Panc1 (cell line): ENCODE results near the gene TAPBP. TPM values are rescaled to one million over a fixed set of nuclear protein-coding genes. Genes with fewer than 3 reads are reported as not detected.
"Not testable (repeated sequence)": the region's sequence is repeated elsewhere in the genome, so short reads cannot be mapped to it uniquely, and the experiment has no call there.

Experiments
- ATAC-seq: fragments of 200-7000 bp; cut with Tn5 transposase; 2 replicates; pipeline ENCODE4 v1.9.1; 2020; ENCODE audit warnings: mild to moderate bottlenecking, moderate library complexity
- Bru-seq: library from RNA; stranded (reverse); fragments of 400-500 nt; gene quantifications from one replicate; lab custom pipeline; 2021; lab: Mats Ljungman, UMichigan
- BruChase-seq, 2 experiments: library from RNA; stranded (reverse); fragments of 400-500 nt; gene quantifications; one replicate each; lab custom pipeline; 2021; lab: Mats Ljungman, UMichigan
- BruUV-seq: library from RNA; stranded (reverse); fragments of 400-500 nt; replicated peaks from 2 replicates; lab custom pipeline; 2021; lab: Mats Ljungman, UMichigan
- CTCF ChIA-PET: fragments of 300-600 bp; sonication (Branson Sonifier 250); formaldehyde crosslinking; loops from one replicate; lab custom pipeline; 2022; ENCODE audit warnings: antibody characterized with exemption; lab: Charles Lee
- POLR2A ChIA-PET: fragments of 300-600 bp; sonication (Branson Sonifier 250); formaldehyde crosslinking; loops from one replicate; lab custom pipeline; 2022; ENCODE audit warnings: antibody characterized with exemption; lab: Charles Lee
- DNase-seq: peaks from one replicate; pipeline ENCODE4 v3.0.0-alpha.2; 2010; ENCODE audit warnings: low read depth, low spot score
- H3K27ac ChIP-seq: 2 replicates; pipeline ENCODE4 v1.5.1; 2011; ENCODE audit warnings: mild to moderate bottlenecking, low read length, inconsistent platforms
- H3K27me3 ChIP-seq: fragments of 200-500 bp; sonication (Bioruptor generic); 2 replicates; pipeline ENCODE4 v1.6.0; 2014; ENCODE audit warnings: low read length, inconsistent platforms; ENCODE audit not compliant: control insufficient read depth, insufficient read depth
- H3K36me3 ChIP-seq: fragments of 200-500 bp; sonication (Bioruptor generic); 2 replicates; pipeline ENCODE4 v1.5.1; 2014; ENCODE audit warnings: inconsistent platforms, mild to moderate bottlenecking, low read length, moderate library complexity; ENCODE audit not compliant: control insufficient read depth, insufficient read depth
- H3K4me1 ChIP-seq: 2 replicates; pipeline ENCODE4 v1.5.1; 2011; ENCODE audit warnings: inconsistent platforms, mild to moderate bottlenecking, low read length, moderate library complexity; ENCODE audit not compliant: control insufficient read depth, insufficient read depth
- H3K4me3 ChIP-seq, 2 experiments: 2 replicates each; pipeline ENCODE4 v1.5.1; 2011 to 2012; ENCODE audit warnings: low read depth in 2 of 2, low read length in 2 of 2, mild to moderate bottlenecking in 2 of 2, inconsistent platforms in 1 of 2, moderate library complexity in 1 of 2
- H3K9me3 ChIP-seq: fragments of 200-500 bp; sonication (Bioruptor generic); 2 replicates; pipeline ENCODE4 v1.5.1; 2014; ENCODE audit warnings: low read depth, mild to moderate bottlenecking, inconsistent platforms, low read length, moderate library complexity; ENCODE audit not compliant: control insufficient read depth, insufficient read depth
- CTCF ChIP-seq: fragments of 450-650 bp; IDR thresholded peaks from 2 replicates; pipeline ENCODE4 v1.5.1; 2017; ENCODE audit warnings: mild to moderate bottlenecking
- POLR2AphosphoS5 ChIP-seq: IDR thresholded peaks from 2 replicates; pipeline ENCODE4 v1.6.1; 2012; ENCODE audit warnings: mild to moderate bottlenecking, low read depth, low read length, moderate library complexity
- REST ChIP-seq, 2 experiments: IDR thresholded peaks; 2 replicates each; pipeline ENCODE4 v1.6.1; 2011 to 2012; ENCODE audit warnings: low read depth in 2 of 2, control low read depth in 1 of 2, low read length in 1 of 2, mild to moderate bottlenecking in 1 of 2, moderate library complexity in 1 of 2; ENCODE audit not compliant: insufficient read depth in 1 of 2
- SIN3A ChIP-seq: IDR thresholded peaks from 2 replicates; pipeline ENCODE4 v1.6.1; 2012; ENCODE audit warnings: low read depth, mild to moderate bottlenecking, low read length, moderate library complexity, borderline replicate concordance; ENCODE audit not compliant: insufficient read depth
- TCF7L2 ChIP-seq: IDR thresholded peaks from 2 replicates; pipeline ENCODE4 v1.6.1; 2011; ENCODE audit warnings: mild to moderate bottlenecking, low read depth, low read length, inconsistent platforms
- in situ Hi-C: cut with HindIII; loops from 2 replicates; pipeline ENCODE4 v1.10.0; 2016; ENCODE audit warnings: low sequenced_read_pairs, low pct_unique_long_range_greater_than_20kb
- intact Hi-C: fragments of 100-400 bp; cut with micrococcal nuclease; formaldehyde crosslinking; loops from one replicate; pipeline ENCODE4 v1.10.0; 2022; ENCODE audit not compliant: unreplicated experiment
- long read RNA-seq: library from polyadenylated mRNA; unstranded; transcript quantifications from one replicate; pipeline ENCODE4 v2.0.0, GENCODE V29; 2021; ENCODE audit not compliant: unreplicated experiment
- polyA plus RNA-seq: library from polyadenylated mRNA; unstranded; fragments of >200 nt; gene quantifications from one replicate; pipeline ENCODE4 v1.2.1, GENCODE V29; 2012; ENCODE audit warnings: missing spikeins; ENCODE audit not compliant: insufficient read length
- total RNA-seq: library from RNA; stranded (reverse); gene quantifications from one replicate; pipeline ENCODE4 v1.2.1, GENCODE V29; 2021; ENCODE audit not compliant: unreplicated experiment

The TAPBP gene
- 246 TPM for total RNA-seq
- polyA plus RNA-seq, result 167 TPM
- percentile 93 among the genes with signal in this experiment for Bru-seq, nascent RNA
- BruChase-seq, experiment 1, labeled RNA remaining after a 2-hour chase, result percentile 97 among the genes with signal in this experiment
- percentile 98 among the genes with signal in this experiment for BruChase-seq, experiment 2, labeled RNA remaining after a 6-hour chase
- long read RNA-seq, transcript TAPBP-234 (8 exons, 3,759 nt), result major isoform, 14 of 173 reads
- long read RNA-seq, partial matches to known transcripts, result 35 of 173 reads
- long read RNA-seq, other reads (novel, unspliced or antisense), result 120 of 173 reads

GRCh38 chr6:33313709-33314514, at the start of gene TAPBP:
TSS of gene TAPBP (minus strand) at chr6:33314078. CDS start at chr6:33314041, 37 bp downstream.
- H3K27me3 ChIP-seq, result no peaks in the 10 kb centered on the region
- DNase-seq, result no peak
- ChIA-PET CTCF (no interaction called here), POLR2A (no interaction called here)
- peaks cover 4% of the 10 kb centered on the region for H3K36me3 ChIP-seq
- H3K9me3 ChIP-seq, result no peaks in the 10 kb centered on the region
- TF ChIP-seq POLR2AphosphoS5 (peak; percentile 55; the same call in 1 of the 2 replicates), REST (IDR thresholded peaks at IDR 0.05; ENCODE audit: insufficient read depth in 1 of 2, low read depth in 2 of 2, low read length in 1 of 2) (no peak), CTCF (no peak), SIN3A (peak; percentile 64; the same call in 1 of the 2 replicates), TCF7L2 (peak; percentile 27; the same call in 1 of the 2 replicates)
- H3K27ac ChIP-seq, result peak within 1 kb of the TSS; percentile 99
- H3K4me1 ChIP-seq, result peaks cover 32% of the 10 kb centered on the region
- peak; percentile 42 for ATAC-seq
- BruUV-seq, result TSS peak; percentile 88
- intact Hi-C loops, result no loop called here
- in situ Hi-C loops, result no loop called here
- peak within 1 kb of the TSS; percentile 91 to 92 for H3K4me3 ChIP-seq

- BruUV-seq, intact Hi-C loops, H3K4me1 ChIP-seq, ATAC-seq, H3K27me3 ChIP-seq, in situ Hi-C loops, CTCF ChIA-PET, POLR2A ChIA-PET, DNase-seq, H3K4me3 ChIP-seq, H3K9me3 ChIP-seq, H3K27ac ChIP-seq, H3K36me3 ChIP-seq: not testable (repeated sequence)
Measured at GRCh38 chr6:33363486-33363885, 49.6 kb upstream of the TAPBP start.
